ENCODE measurements around the gene AIFM2. TPM values are rescaled to one million over a fixed set of nuclear protein-coding genes. Genes with fewer than 3 reads are reported as not detected.
"Not testable (repeated sequence)": the region's sequence is repeated elsewhere in the genome, so short reads cannot be mapped to it uniquely, and the experiment has no call there.

AIFM2 gene
- total RNA-seq, 4 donors from 2014 or later: 22.0 to 38.3 (median 31.1) TPM

DNA sequence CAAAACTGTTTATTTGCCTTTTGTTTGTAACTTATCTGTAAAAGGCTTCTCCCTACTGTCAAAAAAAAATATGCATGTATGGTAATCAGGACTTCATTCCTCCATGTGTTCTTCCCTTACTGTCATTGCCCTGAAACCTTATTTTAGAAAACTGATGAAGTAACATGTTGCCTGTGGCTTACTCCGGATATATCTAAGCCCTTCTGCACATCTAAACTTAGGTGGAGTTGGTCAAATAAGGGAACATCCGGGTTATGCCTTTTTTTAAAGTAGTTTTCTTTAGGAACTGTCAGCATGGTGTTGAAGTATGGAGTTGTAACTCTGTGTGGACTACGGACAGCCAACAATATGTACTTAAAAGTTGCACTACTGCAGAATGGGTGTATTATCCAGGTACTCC, 31.5 kb upstream of the AIFM2 start:
- peaks cover 17 to 24% of the 10 kb centered on the region in 2 donors for H3K4me1 ChIP-seq

DNA sequence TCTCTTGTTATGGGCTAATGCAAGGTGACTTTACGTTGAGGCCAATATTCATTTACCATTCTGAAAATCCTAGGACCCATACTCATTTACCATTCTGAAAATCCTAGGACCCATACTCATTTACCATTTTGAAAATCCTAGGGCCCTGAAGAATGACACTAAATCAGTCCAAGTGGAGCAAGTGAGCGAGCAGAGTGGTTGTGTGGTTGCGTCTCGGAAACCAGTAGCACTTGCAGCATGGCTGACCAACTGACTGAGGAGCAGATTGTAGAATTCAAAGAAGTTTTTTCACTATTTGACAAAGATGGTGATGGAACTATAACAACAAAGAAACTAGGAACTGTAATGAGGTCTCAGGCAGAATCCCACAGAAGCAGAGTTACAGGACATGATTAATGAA, 30.8 kb upstream of the AIFM2 start:
- Histone ChIP-seq H3K36me3 (no peaks in the 10 kb centered on the region), H3K27ac (no peak overlapping the region), H3K4me3 (replicated peaks in 1 of 3) (no peak overlapping the region), H3K9me3 (no peaks in the 10 kb centered on the region), H3K27me3 (no peaks in the 10 kb centered on the region), H3K4me1 (peaks cover 11 to 17% of the 10 kb centered on the region in 2 donors)
- intact Hi-C loops (cut with DNase I): no loop called here
- no peak for TF ChIP-seq POLR2A (IDR thresholded peaks at IDR 0.05)
- TF ChIP-seq CTCF (IDR thresholded peaks at IDR 0.05): no peak
- DNase-seq: no peak
- 93 to 97% methylated on average over 4 of the region's 4 CpGs for WGBS, 2 donors

More for the DNA sequence above, 31.5 kb upstream of the AIFM2 start:
- DNase-seq: no peak
- WGBS, 2 donors: 73 to 74% methylated on average over 3 of the region's 3 CpGs
- H3K27ac ChIP-seq: no peak overlapping the region
- intact Hi-C loops (cut with DNase I): no loop called here
- H3K36me3 ChIP-seq: no peaks in the 10 kb centered on the region
- no peaks in the 10 kb centered on the region for H3K27me3 ChIP-seq
- no peaks in the 10 kb centered on the region for H3K9me3 ChIP-seq
- TF ChIP-seq POLR2A (IDR thresholded peaks at IDR 0.05) (no peak), CTCF (IDR thresholded peaks at IDR 0.05) (no peak)
- H3K4me3 ChIP-seq (replicated peaks in 1 of 3): no peak overlapping the region

- no peak for TF ChIP-seq CTCF (IDR thresholded peaks at IDR 0.05)
- TF ChIP-seq POLR2A (IDR thresholded peaks at IDR 0.05): no peak
- DNase-seq: no peak
- Histone ChIP-seq H3K27me3 (no peaks in the 10 kb centered on the region), H3K27ac (no peak overlapping the region), H3K4me3 (replicated peaks in 1 of 3) (no peak overlapping the region), H3K9me3 (no peaks in the 10 kb centered on the region), H3K4me1 (peaks cover 10 to 11% of the 10 kb centered on the region in 2 donors), H3K36me3 (no peaks in the 10 kb centered on the region)
- 67 to 80% methylated on average over 1 of the region's 1 CpG for WGBS, 2 donors
- intact Hi-C loops (cut with DNase I): no loop called here
Observed at GRCh38 chr10:70162892-70163201, 30.2 kb upstream of the AIFM2 start.

DNA sequence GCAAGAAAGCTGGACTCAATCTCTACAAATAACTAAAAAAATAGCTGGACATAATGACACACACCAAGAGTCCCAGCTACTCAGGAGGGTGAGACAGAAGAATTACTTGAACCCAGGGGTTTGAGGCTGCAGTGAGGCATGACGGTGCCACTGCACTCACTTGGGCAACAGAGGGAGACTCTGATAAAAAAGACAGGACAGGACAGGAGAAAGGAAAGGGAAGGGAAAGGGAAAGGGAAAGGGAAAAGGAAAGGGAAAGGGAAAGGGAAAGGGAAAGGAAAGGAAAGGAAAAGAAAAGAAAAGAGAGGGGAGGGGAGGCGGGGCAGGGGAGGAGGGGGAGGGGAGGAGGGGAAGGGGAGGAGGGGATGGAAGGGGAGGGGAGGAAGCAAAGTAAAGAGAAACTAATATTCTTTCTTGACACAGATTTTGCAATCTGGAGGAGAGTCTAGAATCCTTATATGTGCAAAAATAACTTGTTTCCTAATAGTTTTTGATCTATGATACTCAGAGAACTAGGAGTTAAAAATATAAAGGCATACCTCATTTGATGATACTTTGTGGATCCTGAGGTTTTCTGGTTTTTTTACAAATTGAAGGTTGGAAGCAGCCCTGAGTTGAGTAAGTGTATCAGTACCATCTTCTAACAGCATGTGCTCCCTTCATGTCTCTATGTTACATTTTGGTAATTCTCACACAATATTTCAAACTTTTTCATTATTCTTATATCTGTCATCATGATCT, 29.7 kb upstream of the AIFM2 start:
- peak in 1 of 2 donors; percentile 19 for DNase-seq
- Histone ChIP-seq H3K36me3 (no peaks in the 10 kb centered on the region), H3K4me3 (replicated peaks in 1 of 3) (no peak overlapping the region), H3K27ac (no peak overlapping the region), H3K27me3 (no peaks in the 10 kb centered on the region), H3K9me3 (no peaks in the 10 kb centered on the region), H3K4me1 (peaks cover 8 to 10% of the 10 kb centered on the region in 2 donors)
- 48 to 55% methylated on average over 2 of the region's 2 CpGs for WGBS, 2 donors
- TF ChIP-seq POLR2A (IDR thresholded peaks at IDR 0.05) (no peak), CTCF (IDR thresholded peaks at IDR 0.05) (no peak)
- intact Hi-C loops (cut with DNase I): no loop called here

GRCh38 chr10:70160798-70161197, 28.2 kb upstream of the AIFM2 start:
- 67 to 85% methylated on average over 1 of the region's 1 CpG for WGBS, 2 donors
- no peak for DNase-seq
- Histone ChIP-seq H3K36me3 (peaks cover 9 to 11% of the 10 kb centered on the region in 2 donors), H3K27me3 (no peaks in the 10 kb centered on the region), H3K9me3 (no peaks in the 10 kb centered on the region), H3K4me3 (replicated peaks in 1 of 3) (no peak overlapping the region), H3K4me1 (peaks cover 6 to 10% of the 10 kb centered on the region in 2 donors), H3K27ac (no peak overlapping the region)
- TF ChIP-seq CTCF (IDR thresholded peaks at IDR 0.05) (no peak), POLR2A (IDR thresholded peaks at IDR 0.05) (no peak)
- intact Hi-C loops (cut with DNase I): no loop called here

GRCh38 chr10:70159366-70159765, 26.7 kb upstream of the AIFM2 start:
- 97 to 98% methylated on average over 3 of the region's 3 CpGs for WGBS, 2 donors
- peaks cover 21 to 22% of the 10 kb centered on the region in 2 donors for H3K36me3 ChIP-seq

More at GRCh38 chr10:70159366-70159765, 26.7 kb upstream of the AIFM2 start:
- H3K4me1 ChIP-seq; H3K27ac ChIP-seq; H3K4me3 ChIP-seq (replicated peaks in 1 of 3); H3K9me3 ChIP-seq; intact Hi-C loops (cut with DNase I); DNase-seq; H3K27me3 ChIP-seq: not testable (repeated sequence)

Data from thyroid gland (tissue), 4 donors.